CD4-positive, alpha-beta T cell treated with Interferon gamma for 1 hour (primary cell): ENCODE measurements around the gene KCNQ1.

ENCODE experiments used
- DNase-seq: peaks from one replicate; pipeline ENCODE4 v3.0.0-alpha.2; 2020

The KCNQ1 gene

GRCh38 chr11:2776351-2777061, 331.7 kb downstream of the KCNQ1 start:
- no peak for DNase-seq

GRCh38 chr11:2777386-2777785, 332.6 kb downstream of the KCNQ1 start:
- DNase-seq: no peak

- DNase-seq: no peak
These were observed 333.2 kb downstream of the KCNQ1 start for GRCh38 chr11:2777871-2778629.

- DNase-seq: peak; percentile 9
These were observed 334.1 kb downstream of the KCNQ1 start for GRCh38 chr11:2778630-2779498.

- no peak for DNase-seq
These were observed 334.7 kb downstream of the KCNQ1 start for GRCh38 chr11:2779499-2779980.

GRCh38 chr11:2779981-2780849, 335.4 kb downstream of the KCNQ1 start:
- DNase-seq: no peak

GRCh38 chr11:2780850-2781407, 336.1 kb downstream of the KCNQ1 start:
- no peak for DNase-seq

GRCh38 chr11:2781408-2782274, 336.8 kb downstream of the KCNQ1 start:
- no peak for DNase-seq

GRCh38 chr11:2782769-2783168, 338.0 kb downstream of the KCNQ1 start:
- DNase-seq: no peak

GRCh38 chr11:2783536-2784082, 338.8 kb downstream of the KCNQ1 start:
- DNase-seq: no peak

GRCh38 chr11:2787816-2788167, 343.0 kb downstream of the KCNQ1 start:
- DNase-seq: no peak

GRCh38 chr11:2788168-2789071, 343.6 kb downstream of the KCNQ1 start:
- DNase-seq: no peak

- DNase-seq: no peak
These were observed 344.5 kb downstream of the KCNQ1 start for GRCh38 chr11:2789331-2789730.

GRCh38 chr11:2789791-2790567, 345.2 kb downstream of the KCNQ1 start:
- no peak for DNase-seq

GRCh38 chr11:2790568-2790921, 345.7 kb downstream of the KCNQ1 start:
- DNase-seq: no peak

GRCh38 chr11:2791139-2791520, 346.3 kb downstream of the KCNQ1 start:
- DNase-seq: no peak

- DNase-seq: peak; percentile 22
These were observed 346.9 kb downstream of the KCNQ1 start for GRCh38 chr11:2791521-2792380.
